HG03469 (cell line): ENCODE measurements around the gene IGSF11.
"Not testable (repeated sequence)": the region's sequence is repeated elsewhere in the genome, so short reads cannot be mapped to it uniquely, and the experiment has no call there.

Source experiments
- ATAC-seq: cut with Tn5 transposase; IDR thresholded peaks from one replicate; pipeline ENCODE4 v1.9.1; 2021; ENCODE audit warnings: mild to moderate bottlenecking, moderate library complexity, moderate number of reproducible peaks; ENCODE audit not compliant: unreplicated experiment

The IGSF11 gene

GRCh38 chr3:118889691-118890090 lies 145.0 kb downstream of the IGSF11 start:
- no peak for ATAC-seq

- no peak for ATAC-seq
These were observed 147.9 kb downstream of the IGSF11 start for GRCh38 chr3:118886708-118887107.

DNA sequence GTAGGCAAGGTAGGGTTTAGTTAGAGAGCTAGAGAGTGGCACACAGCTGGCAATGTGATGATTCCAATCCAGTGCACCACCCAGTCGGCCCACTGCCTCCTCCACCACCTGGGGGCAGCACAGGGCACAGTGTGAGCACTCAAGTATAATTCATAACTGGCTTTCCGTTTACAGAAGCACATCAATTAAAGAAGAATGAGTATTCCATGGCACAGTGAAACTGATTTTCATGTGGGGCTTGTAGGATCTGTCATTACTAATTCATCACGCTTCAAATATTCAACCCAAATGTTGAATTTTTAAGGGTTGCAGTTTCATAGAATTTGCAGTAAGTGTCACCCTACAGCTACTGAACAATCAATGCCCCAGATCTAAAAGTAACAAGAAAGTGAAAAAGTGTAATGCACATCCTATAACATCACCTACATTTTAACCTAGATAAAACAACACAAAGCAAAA lies 149.9 kb downstream of the IGSF11 start:
- ATAC-seq = peak; percentile 50

DNA sequence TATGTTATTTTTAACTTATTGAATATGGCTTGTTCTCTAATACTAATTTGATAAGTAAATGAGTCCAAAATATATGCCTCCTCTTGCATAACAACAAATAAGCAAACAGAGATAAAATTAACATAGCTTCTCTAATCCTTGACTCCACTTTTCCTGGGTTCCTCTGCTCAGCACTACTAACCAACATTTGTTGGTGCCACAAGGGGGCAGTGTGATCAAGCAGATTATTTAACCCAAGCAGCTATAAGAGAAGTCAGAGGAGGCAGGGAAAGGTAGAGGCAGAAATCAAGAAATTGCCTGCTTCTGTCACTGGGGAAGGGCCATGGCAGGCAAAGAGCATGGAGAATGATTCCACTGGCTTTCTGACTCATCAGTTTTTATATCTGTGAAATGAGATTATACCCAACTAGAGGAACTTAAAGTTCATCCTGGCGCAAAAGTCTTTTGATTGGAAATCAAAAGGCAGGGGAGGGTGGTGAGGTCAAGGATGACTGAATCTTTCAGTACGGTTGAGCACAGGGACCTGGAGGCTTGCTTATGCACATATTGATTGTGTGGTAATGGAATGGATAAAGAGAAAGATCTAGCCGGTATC lies 152.2 kb downstream of the IGSF11 start:
- ATAC-seq = peak; percentile 44

GRCh38 chr3:118868051-118868450 lies 166.6 kb downstream of the IGSF11 start:
- no peak for ATAC-seq

DNA sequence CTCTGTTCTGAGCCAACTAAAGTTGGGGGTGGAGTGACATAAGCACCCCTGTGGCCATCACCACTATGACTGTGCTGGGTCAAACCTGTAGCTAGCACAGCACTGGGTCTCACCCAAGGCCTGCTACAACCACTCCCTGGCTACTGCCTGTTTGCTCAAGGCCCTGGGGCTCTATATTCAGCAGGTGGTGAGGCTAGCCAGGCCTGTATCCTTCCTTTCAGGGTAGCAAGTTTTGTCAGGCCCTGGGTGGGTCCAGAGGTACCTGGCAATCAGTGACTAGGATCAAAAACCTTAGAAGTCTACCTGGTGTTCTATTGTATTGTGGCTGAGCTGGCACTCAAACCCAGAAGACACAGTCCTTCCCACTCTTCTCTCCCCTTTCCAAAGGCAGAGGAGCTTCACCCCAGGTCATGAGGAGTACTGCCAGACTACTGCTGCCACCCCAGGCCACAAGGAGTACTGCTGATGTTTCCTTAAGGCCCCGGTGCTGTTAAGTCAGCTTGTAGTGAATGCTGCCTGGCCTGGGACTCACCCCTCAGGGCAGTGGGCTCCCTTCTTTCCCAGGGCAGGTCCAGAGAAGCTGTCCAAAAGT lies 170.8 kb downstream of the IGSF11 start:
- peak; percentile 65 for ATAC-seq

GRCh38 chr3:118859950-118860349 lies 174.7 kb downstream of the IGSF11 start:
- ATAC-seq = no peak

GRCh38 chr3:118851466-118852193 lies 183.0 kb downstream of the IGSF11 start:
- ATAC-seq = not testable (repeated sequence)

DNA sequence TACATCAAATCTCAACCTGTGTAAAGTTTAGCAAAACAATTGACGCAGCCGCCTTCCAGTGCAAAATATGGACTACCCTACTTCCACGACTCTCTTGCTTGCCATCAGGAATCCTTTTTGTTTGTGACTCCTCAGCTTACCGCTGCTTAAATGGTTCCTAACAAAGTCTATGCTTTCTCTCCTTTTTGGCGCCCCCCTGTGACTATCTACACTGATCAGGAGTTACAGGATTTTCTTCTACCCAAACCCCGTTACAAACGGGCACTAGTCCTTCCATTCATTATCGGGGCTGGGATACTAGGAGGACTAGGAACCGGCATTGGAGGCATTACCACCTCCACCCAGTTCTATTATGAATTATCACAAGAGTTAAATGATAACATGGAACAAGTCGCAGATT lies 184.0 kb downstream of the IGSF11 start:
- ATAC-seq = no peak
